ENCODE measurements around the gene GNG7.

Gene GNG7

GRCh38 chr19:2726904-2727639 is 24.6 kb upstream of the GNG7 start:
- no peak for DNase-seq (ENCODE audit: extremely low read depth in 1 of 2, low read depth in 1 of 2)

- no peak for DNase-seq (ENCODE audit: extremely low read depth in 1 of 2, low read depth in 1 of 2)
These were observed 23.8 kb upstream of the GNG7 start for GRCh38 chr19:2726160-2726855.

GRCh38 chr19:2724148-2724557 is 21.7 kb upstream of the GNG7 start:
- no peak for DNase-seq (ENCODE audit: extremely low read depth in 1 of 2, low read depth in 1 of 2)

GRCh38 chr19:2723747-2724146 is 21.3 kb upstream of the GNG7 start:
- no peak for DNase-seq (ENCODE audit: extremely low read depth in 1 of 2, low read depth in 1 of 2)

- no peak for DNase-seq (ENCODE audit: extremely low read depth in 1 of 2, low read depth in 1 of 2)
These were observed 20.8 kb upstream of the GNG7 start for GRCh38 chr19:2723345-2723715.

GRCh38 chr19:2722541-2723344 is 20.2 kb upstream of the GNG7 start:
- DNase-seq (ENCODE audit: extremely low read depth in 1 of 2, low read depth in 1 of 2) = no peak

GRCh38 chr19:2721570-2722540 is 19.4 kb upstream of the GNG7 start:
- DNase-seq (ENCODE audit: extremely low read depth in 1 of 2, low read depth in 1 of 2) = no peak

GRCh38 chr19:2720777-2721569 is 18.5 kb upstream of the GNG7 start, which contains the start of gene DIRAS1:
DIRAS1 (minus strand) TSS chr19:2721372; CDS start chr19:2717806, 3,566 bp downstream.
- no peak for DNase-seq (ENCODE audit: extremely low read depth in 1 of 2, low read depth in 1 of 2)

GRCh38 chr19:2719920-2720776 is 17.7 kb upstream of the GNG7 start:
- no peak for DNase-seq (ENCODE audit: extremely low read depth in 1 of 2, low read depth in 1 of 2)

GRCh38 chr19:2719232-2719735 is 16.8 kb upstream of the GNG7 start:
- DNase-seq (ENCODE audit: extremely low read depth in 1 of 2, low read depth in 1 of 2) = no peak

- no peak for DNase-seq (ENCODE audit: extremely low read depth in 1 of 2, low read depth in 1 of 2)
These were observed 15.4 kb upstream of the GNG7 start for GRCh38 chr19:2717638-2718541.

- no peak for DNase-seq (ENCODE audit: extremely low read depth in 1 of 2, low read depth in 1 of 2)
These were observed 14.5 kb upstream of the GNG7 start for GRCh38 chr19:2716722-2717637.

- no peak for DNase-seq (ENCODE audit: extremely low read depth in 1 of 2, low read depth in 1 of 2)
These were observed 13.8 kb upstream of the GNG7 start for GRCh38 chr19:2716275-2716650.

GRCh38 chr19:2715470-2716274 is 13.2 kb upstream of the GNG7 start:
- no peak for DNase-seq (ENCODE audit: extremely low read depth in 1 of 2, low read depth in 1 of 2)

- DNase-seq (ENCODE audit: extremely low read depth in 1 of 2, low read depth in 1 of 2) = no peak
These were observed 12.2 kb upstream of the GNG7 start for GRCh38 chr19:2714531-2715269.
